ENCODE results near the gene MSRB3. TPM values are rescaled to one million over a fixed set of nuclear protein-coding genes. Genes with fewer than 3 reads are reported as not detected.

Gene MSRB3
- total RNA-seq, 2 donors from 2014 or later = 3.6 to 14.5 TPM

DNA sequence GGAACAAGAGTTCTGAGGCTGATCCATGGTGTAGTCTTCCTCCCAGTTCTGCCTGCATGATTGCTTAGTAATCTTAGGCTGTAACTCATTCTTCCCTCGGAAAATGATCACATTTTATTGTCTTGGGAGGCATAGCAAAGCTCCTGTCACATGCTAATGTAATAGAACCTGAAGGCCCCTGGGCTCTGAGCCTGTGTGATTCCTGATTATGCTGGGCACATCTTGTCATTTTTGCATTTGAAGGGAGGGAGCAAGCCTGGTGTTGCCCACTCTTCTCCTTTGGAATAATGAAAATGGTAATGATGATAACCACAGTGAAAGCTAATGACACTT, 215.4 kb downstream of the MSRB3 start:
- TF ChIP-seq POLR2A (IDR thresholded peaks at IDR 0.05) = no peak
- TF ChIP-seq, protein P1, sequence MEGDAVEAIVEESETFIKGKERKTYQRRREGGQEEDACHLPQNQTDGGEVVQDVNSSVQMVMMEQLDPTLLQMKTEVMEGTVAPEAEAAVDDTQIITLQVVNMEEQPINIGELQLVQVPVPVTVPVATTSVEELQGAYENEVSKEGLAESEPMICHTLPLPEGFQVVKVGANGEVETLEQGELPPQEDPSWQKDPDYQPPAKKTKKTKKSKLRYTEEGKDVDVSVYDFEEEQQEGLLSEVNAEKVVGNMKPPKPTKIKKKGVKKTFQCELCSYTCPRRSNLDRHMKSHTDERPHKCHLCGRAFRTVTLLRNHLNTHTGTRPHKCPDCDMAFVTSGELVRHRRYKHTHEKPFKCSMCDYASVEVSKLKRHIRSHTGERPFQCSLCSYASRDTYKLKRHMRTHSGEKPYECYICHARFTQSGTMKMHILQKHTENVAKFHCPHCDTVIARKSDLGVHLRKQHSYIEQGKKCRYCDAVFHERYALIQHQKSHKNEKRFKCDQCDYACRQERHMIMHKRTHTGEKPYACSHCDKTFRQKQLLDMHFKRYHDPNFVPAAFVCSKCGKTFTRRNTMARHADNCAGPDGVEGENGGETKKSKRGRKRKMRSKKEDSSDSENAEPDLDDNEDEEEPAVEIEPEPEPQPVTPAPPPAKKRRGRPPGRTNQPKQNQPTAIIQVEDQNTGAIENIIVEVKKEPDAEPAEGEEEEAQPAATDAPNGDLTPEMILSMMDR (IDR thresholded peaks at IDR 0.05) = no peak

GRCh38 chr12:65494537-65494936, 216.1 kb downstream of the MSRB3 start:
- TF ChIP-seq, protein P1 (IDR thresholded peaks at IDR 0.05) = no peak
- TF ChIP-seq POLR2A (IDR thresholded peaks at IDR 0.05) = no peak
- ATAC-seq = no peak
- Histone ChIP-seq H3K4me1 (peaks cover 16% of the 10 kb centered on the region), H3K27ac (peak overlapping the region in 1 of 4 donors; percentile 30), H3K36me3 (replicated peaks in 1 of 2; ENCODE audit: insufficient read depth in 1 of 2, low read depth in 2 of 2) (no peaks in the 10 kb centered on the region), H3K9me3 (no peaks in the 10 kb centered on the region), H3K27me3 (no peaks in the 10 kb centered on the region), H3K4me3 (no peak overlapping the region)
- no peak for DNase-seq
- WGBS, 2 donors = 5 to 22% methylated on average over 2 of the region's 2 CpGs
- intact Hi-C loops (cut with DNase I) = no loop called here

More for the DNA sequence above, 215.4 kb downstream of the MSRB3 start:
- Histone ChIP-seq H3K9me3 (no peaks in the 10 kb centered on the region), H3K4me1 (peaks cover 16% of the 10 kb centered on the region), H3K36me3 (replicated peaks in 1 of 2; ENCODE audit: insufficient read depth in 1 of 2, low read depth in 2 of 2) (no peaks in the 10 kb centered on the region), H3K4me3 (no peak overlapping the region), H3K27ac (peak overlapping the region in 1 of 4 donors; percentile 30), H3K27me3 (no peaks in the 10 kb centered on the region)
- ATAC-seq (no peak), DNase-seq (no peak)
- intact Hi-C loops (cut with DNase I) = no loop called here
- 33 to 38% methylated on average over 1 of the region's 1 CpG for WGBS, 2 donors

DNA sequence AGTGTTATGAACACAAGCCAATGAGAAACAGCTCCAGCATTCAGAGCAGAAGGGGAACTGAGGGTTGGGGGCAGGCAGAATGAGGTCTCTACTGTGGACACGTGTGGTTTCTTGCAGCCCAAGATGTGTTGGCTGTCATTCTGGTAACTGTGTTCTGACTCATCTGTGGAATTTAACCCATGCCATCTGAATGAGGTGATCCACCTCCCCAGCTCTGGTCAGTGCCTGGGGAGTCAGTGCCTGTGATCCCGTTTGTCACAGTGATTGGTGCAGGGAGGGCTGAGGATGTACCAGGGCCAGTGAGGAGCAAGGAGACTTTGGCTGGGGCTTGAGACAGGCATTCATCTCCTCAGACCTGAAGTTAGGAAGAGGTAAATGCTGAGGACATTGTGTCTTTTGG, 216.8 kb downstream of the MSRB3 start:
- intact Hi-C loops (cut with DNase I) = no loop called here
- Histone ChIP-seq H3K27ac (no peak overlapping the region), H3K4me1 (peaks cover 10% of the 10 kb centered on the region), H3K27me3 (no peaks in the 10 kb centered on the region), H3K4me3 (no peak overlapping the region), H3K36me3 (replicated peaks in 1 of 2; ENCODE audit: insufficient read depth in 1 of 2, low read depth in 2 of 2) (no peaks in the 10 kb centered on the region), H3K9me3 (no peaks in the 10 kb centered on the region)
- no peak for ATAC-seq
- WGBS, 2 donors = 25% methylated on average over 2 of the region's 2 CpGs
- no peak for TF ChIP-seq POLR2A (IDR thresholded peaks at IDR 0.05)
- TF ChIP-seq, protein P1 (IDR thresholded peaks at IDR 0.05) = no peak
- no peak for DNase-seq

DNA sequence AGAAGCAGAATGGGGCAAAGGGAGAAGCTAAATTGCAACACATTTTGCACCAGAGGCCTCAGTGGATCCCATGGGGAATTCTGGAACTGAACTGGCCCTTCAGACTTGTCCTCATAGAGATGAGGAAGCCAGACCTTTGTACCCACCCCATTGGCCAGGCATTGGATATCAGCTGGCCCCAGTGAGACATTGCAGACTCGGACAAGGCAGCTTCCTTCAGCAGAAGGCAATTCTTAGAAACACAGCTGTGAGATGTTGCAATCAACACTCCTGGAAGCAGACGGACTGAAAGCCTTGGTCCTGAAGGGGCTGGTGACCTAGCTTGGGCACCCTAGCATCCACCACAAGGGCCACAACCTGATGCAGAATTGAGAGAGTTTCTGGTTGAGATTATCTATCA, 218.1 kb downstream of the MSRB3 start:
- H3K4me1 ChIP-seq = peaks cover 18% of the 10 kb centered on the region
- 28 to 53% methylated on average over 2 of the region's 2 CpGs for WGBS, 2 donors
- peak; percentile 40 for ATAC-seq
- TF ChIP-seq POLR2A (IDR thresholded peaks at IDR 0.05) = no peak
- TF ChIP-seq, protein P1 (IDR thresholded peaks at IDR 0.05) = no peak
- H3K9me3 ChIP-seq = no peaks in the 10 kb centered on the region
- no peak overlapping the region for H3K27ac ChIP-seq
- no peaks in the 10 kb centered on the region for H3K27me3 ChIP-seq
- H3K4me3 ChIP-seq = no peak overlapping the region
- intact Hi-C loops (cut with DNase I) = no loop called here
- DNase-seq = no peak
- H3K36me3 ChIP-seq (replicated peaks in 1 of 2; ENCODE audit: insufficient read depth in 1 of 2, low read depth in 2 of 2) = no peaks in the 10 kb centered on the region

DNA sequence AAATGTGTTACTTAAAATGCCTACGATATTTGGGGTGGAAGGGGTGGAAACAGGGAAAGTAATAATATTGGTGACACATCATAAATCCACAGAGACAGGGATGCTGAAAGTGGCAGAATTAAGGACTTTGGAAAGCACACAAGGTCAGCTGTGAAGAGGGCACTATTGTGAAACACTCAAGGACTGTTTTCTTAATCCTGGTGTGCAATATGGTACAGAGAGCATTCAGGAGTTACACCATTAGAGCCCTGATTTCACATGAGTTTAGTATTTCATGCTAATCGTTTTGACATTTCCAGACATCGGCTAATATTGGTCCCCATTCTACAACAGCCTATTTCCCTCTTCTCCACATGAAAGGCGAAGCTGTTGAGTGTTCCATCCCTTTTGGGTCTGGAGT, 219.2 kb downstream of the MSRB3 start:
- ATAC-seq = no peak
- peaks cover 18% of the 10 kb centered on the region for H3K4me1 ChIP-seq
- WGBS, 2 donors = 59 to 73% methylated on average over 4 of the region's 4 CpGs
- no peak overlapping the region for H3K4me3 ChIP-seq
- intact Hi-C loops (cut with DNase I) = no loop called here
- no peaks in the 10 kb centered on the region for H3K27me3 ChIP-seq
- TF ChIP-seq POLR2A (IDR thresholded peaks at IDR 0.05) = no peak
- TF ChIP-seq, protein P1 (IDR thresholded peaks at IDR 0.05) = no peak
- H3K9me3 ChIP-seq = no peaks in the 10 kb centered on the region
- no peaks in the 10 kb centered on the region for H3K36me3 ChIP-seq (replicated peaks in 1 of 2; ENCODE audit: insufficient read depth in 1 of 2, low read depth in 2 of 2)
- H3K27ac ChIP-seq = no peak overlapping the region
- no peak for DNase-seq

Measured in body of pancreas (tissue), 4 donors.